IMR-90 (cell line): ENCODE results near the gene PGLYRP3. TPM values are rescaled to one million over a fixed set of nuclear protein-coding genes. Genes with fewer than 3 reads are reported as not detected.

Experiments used
- ATAC-seq: fragments of 200-7000 bp; cut with Tn5 transposase; 2 replicates; pipeline ENCODE4 v1.9.1; 2020; ENCODE audit warnings: low read depth, mild to moderate bottlenecking, moderate library complexity
- BruUV-seq: library from RNA; stranded (reverse); fragments of 400-500 nt; replicated peaks from 2 replicates; lab custom pipeline; 2021; lab: Mats Ljungman, UMichigan
- CTCF ChIA-PET: fragments of 300-600 bp; formaldehyde crosslinking; extraction: SDS; loops from one replicate; lab custom pipeline; 2021; ENCODE audit warnings: antibody characterized with exemption; lab: Yijun Ruan, JAX
- POLR2A ChIA-PET: fragments of 300-600 bp; sonication (Branson Sonifier 250); formaldehyde crosslinking; loops from one replicate; lab custom pipeline; 2022; ENCODE audit warnings: antibody characterized with exemption; ENCODE audit not compliant: unreplicated experiment; lab: Charles Lee
- DNase-seq: peaks from one replicate; pipeline ENCODE4 v3.0.0; 2013
- H2AFZ ChIP-seq: replicated peaks from 2 replicates; pipeline ENCODE3; 2013; ENCODE audit warnings: low read length, mild to moderate bottlenecking; ENCODE audit not compliant: poor library complexity
- H2AK5ac ChIP-seq: 2 replicates; pipeline ENCODE4 v1.6.1; 2013; ENCODE audit warnings: low read depth, low read length, inconsistent platforms
- H2AK9ac ChIP-seq: replicated peaks from 2 replicates; pipeline ENCODE3; 2013; ENCODE audit warnings: mild to moderate bottlenecking, low read depth, low read length, moderate library complexity; ENCODE audit not compliant: poor library complexity
- H2BK120ac ChIP-seq: 2 replicates; pipeline ENCODE4 v1.6.1; 2013; ENCODE audit warnings: low read depth, low read length, inconsistent platforms
- H2BK15ac ChIP-seq: 3 replicates; pipeline ENCODE4 v1.6.1; 2013; ENCODE audit warnings: low read depth, low read length, inconsistent platforms
- H2BK20ac ChIP-seq: 2 replicates; pipeline ENCODE4 v1.6.1; 2013; ENCODE audit warnings: low read depth, mild to moderate bottlenecking, inconsistent platforms, low read length, moderate library complexity
- H2BK5ac ChIP-seq: 2 replicates; pipeline ENCODE4 v1.6.1; 2013; ENCODE audit warnings: mild to moderate bottlenecking, low read depth, low read length, inconsistent platforms; ENCODE audit not compliant: poor library complexity, severe bottlenecking
- H3K14ac ChIP-seq: replicated peaks from 2 replicates; pipeline ENCODE4 v1.6.1; 2013; ENCODE audit warnings: low read depth, low read length, inconsistent platforms
- H3K18ac ChIP-seq: 2 replicates; pipeline ENCODE4 v1.6.1; 2013; ENCODE audit warnings: low read depth, low read length, control low read depth
- H3K23ac ChIP-seq: 2 replicates; pipeline ENCODE4 v1.6.1; 2013; ENCODE audit warnings: low read depth, low read length, inconsistent platforms
- H3K27ac ChIP-seq: 2 replicates; pipeline ENCODE4 v1.5.1; 2013; ENCODE audit warnings: mild to moderate bottlenecking, control low read depth, low read length; ENCODE audit not compliant: insufficient read depth
- H3K27me3 ChIP-seq: 2 replicates; pipeline ENCODE4 v1.6.1; 2013; ENCODE audit warnings: low read length; ENCODE audit not compliant: control insufficient read depth, insufficient read depth
- H3K36me3 ChIP-seq: 2 replicates; pipeline ENCODE4 v1.6.1; 2013; ENCODE audit warnings: low read length, mixed read lengths; ENCODE audit not compliant: control insufficient read depth, insufficient read depth
- H3K4ac ChIP-seq: 2 replicates; pipeline ENCODE4 v1.6.1; 2013; ENCODE audit warnings: low read depth, low read length, inconsistent platforms
- H3K4me1 ChIP-seq: 2 replicates; pipeline ENCODE4 v1.6.1; 2013; ENCODE audit warnings: low read length, mixed read lengths; ENCODE audit not compliant: control insufficient read depth, insufficient read depth
- H3K4me2 ChIP-seq: 2 replicates; pipeline ENCODE4 v1.6.1; 2013; ENCODE audit warnings: low read depth, mild to moderate bottlenecking, control low read depth, low read length, moderate library complexity
- H3K4me3 ChIP-seq: 2 replicates; pipeline ENCODE4 v1.5.1; 2013; ENCODE audit warnings: low read depth, mild to moderate bottlenecking, control low read depth, low read length, moderate library complexity; ENCODE audit not compliant: insufficient read depth
- H3K56ac ChIP-seq: 2 replicates; pipeline ENCODE4 v1.6.1; 2013; ENCODE audit warnings: low read length, inconsistent platforms; ENCODE audit not compliant: insufficient read depth; ENCODE audit errors: extremely low read depth
- H3K79me1 ChIP-seq, 2 experiments: 2 replicates each; pipeline ENCODE4 v1.6.1; 2013; ENCODE audit warnings: low read length in 2 of 2, inconsistent platforms in 1 of 2, low read depth in 1 of 2
- H3K9ac ChIP-seq: 2 replicates; pipeline ENCODE4 v1.6.1; 2013; ENCODE audit warnings: low read depth, low read length, control low read depth
- H3K9me1 ChIP-seq: 2 replicates; pipeline ENCODE4 v1.6.1; 2013; ENCODE audit warnings: low read length, inconsistent platforms; ENCODE audit not compliant: insufficient read depth
- H3K9me3 ChIP-seq: 2 replicates; pipeline ENCODE4 v1.6.1; 2013; ENCODE audit warnings: low read length; ENCODE audit not compliant: control insufficient read depth, insufficient read depth
- H4K20me1 ChIP-seq: 2 replicates; pipeline ENCODE4 v1.6.1; 2013; ENCODE audit warnings: low read length, inconsistent platforms; ENCODE audit not compliant: insufficient read depth
- H4K5ac ChIP-seq: 2 replicates; pipeline ENCODE4 v1.6.1; 2013; ENCODE audit warnings: mild to moderate bottlenecking, low read depth, low read length, control low read depth
- H4K8ac ChIP-seq, 2 experiments: 2 replicates each; pipeline ENCODE4 v1.6.1; 2013; ENCODE audit warnings: low read depth in 2 of 2, low read length in 2 of 2, control low read depth in 1 of 2, inconsistent platforms in 1 of 2
- H4K91ac ChIP-seq: 2 replicates; pipeline ENCODE4 v1.6.1; 2013; ENCODE audit warnings: low read depth, low read length, inconsistent platforms; ENCODE audit not compliant: insufficient read depth
- BHLHE40 ChIP-seq: fragments of 150-350 bp; IDR thresholded peaks from 2 replicates; pipeline ENCODE4 v1.6.1; 2016; ENCODE audit warnings: mild to moderate bottlenecking, low read depth, low read length
- CHD1 ChIP-seq: IDR thresholded peaks from 2 replicates; pipeline ENCODE4 v1.6.1; 2012; ENCODE audit warnings: low read depth, low read length, improper control_type of control experiment
- FOS ChIP-seq: fragments of 150-350 bp; IDR thresholded peaks from 2 replicates; pipeline ENCODE4 v1.6.1; 2016; ENCODE audit warnings: low read depth, low read length
- MXI1 ChIP-seq: IDR thresholded peaks from 2 replicates; pipeline ENCODE4 v1.6.1; 2012; ENCODE audit warnings: low read depth, mild to moderate bottlenecking, low read length, moderate library complexity, borderline replicate concordance
- NFE2L2 ChIP-seq: fragments of 150-350 bp; IDR thresholded peaks from 2 replicates; pipeline ENCODE4 v1.6.1; 2016; ENCODE audit warnings: low read depth, mild to moderate bottlenecking, low read length
- POLR2A ChIP-seq: IDR thresholded peaks from 2 replicates; pipeline ENCODE4 v1.6.1; 2012; ENCODE audit warnings: mild to moderate bottlenecking, low read depth, low read length
- RAD21 ChIP-seq: IDR thresholded peaks from 2 replicates; pipeline ENCODE4 v1.6.1; 2012; ENCODE audit warnings: low read length, improper control_type of control experiment
- RFX5 ChIP-seq: IDR thresholded peaks from 2 replicates; pipeline ENCODE4 v1.8.0; 2012; ENCODE audit warnings: low read depth, mild to moderate bottlenecking, low read length, moderate library complexity
- WGBS, 2 experiments: methylation state at CpG; one replicate each; pipeline versions ENCODE4 v1.1.5 to v1.1.7; 2013; ENCODE audit warnings: missing lambda C conversion rate in 2 of 2; ENCODE audit not compliant: insufficient read length in 1 of 2; ENCODE audit errors: extremely low coverage in 2 of 2; 5-methylcytosine and 5-hydroxymethylcytosine counted together
- dilution Hi-C: fragments of 300-500 bp; cut with HindIII; formaldehyde crosslinking; loops from one replicate; pipeline ENCODE4 v1.14.3; 2018; ENCODE audit warnings: low sequenced_read_pairs; ENCODE audit not compliant: unreplicated experiment
- in situ Hi-C: fragments of 300-500 bp; cut with MboI; formaldehyde crosslinking; loops from 3 replicates; pipeline ENCODE4 v1.14.3; 2019; ENCODE audit warnings: low sequenced_read_pairs, inconsistent platforms, mixed read lengths
- intact Hi-C: fragments of 100-400 bp; cut with micrococcal nuclease; formaldehyde crosslinking; loops from 2 replicates; pipeline ENCODE4 v1.10.0; 2022
- polyA plus RNA-seq, 3 experiments: library from polyadenylated mRNA; depleted of rRNA; stranded (reverse); fragments of >200 nt; gene quantifications; 2 replicates each; pipeline ENCODE4 v1.2.3, GENCODE V29; 2012; ENCODE audit warnings: low replicate concordance in 1 of 3
- total RNA-seq: library from RNA; depleted of rRNA; stranded (reverse); fragments of >200 nt; gene quantifications from 2 replicates; pipeline ENCODE4 v1.2.3, GENCODE V29; 2012
- TF ChIP-seq, protein P1 (sequence below): fragments of 150-350 bp; IDR thresholded peaks from 2 replicates; pipeline ENCODE4 v1.6.1; 2016; ENCODE audit warnings: low read depth, mild to moderate bottlenecking, low read length, moderate library complexity, borderline replicate concordance
- TF ChIP-seq, protein P2 (sequence below): fragments of 150-350 bp; IDR thresholded peaks from 2 replicates; pipeline ENCODE4 v1.6.1; 2017; ENCODE audit warnings: mild to moderate bottlenecking, antibody characterized with exemption, low read length, low read depth
- TF ChIP-seq, protein P3 (sequence below): conservative IDR thresholded peaks from 2 replicates; pipeline ENCODE4 v1.5.1; 2012; ENCODE audit warnings: mild to moderate bottlenecking, low read depth, low read length, improper control_type of control experiment

Gene PGLYRP3
- total and polyA plus RNA-seq, 2 of the 4 experiments (the other 2 are of a cell fraction), result not detected

DNA sequence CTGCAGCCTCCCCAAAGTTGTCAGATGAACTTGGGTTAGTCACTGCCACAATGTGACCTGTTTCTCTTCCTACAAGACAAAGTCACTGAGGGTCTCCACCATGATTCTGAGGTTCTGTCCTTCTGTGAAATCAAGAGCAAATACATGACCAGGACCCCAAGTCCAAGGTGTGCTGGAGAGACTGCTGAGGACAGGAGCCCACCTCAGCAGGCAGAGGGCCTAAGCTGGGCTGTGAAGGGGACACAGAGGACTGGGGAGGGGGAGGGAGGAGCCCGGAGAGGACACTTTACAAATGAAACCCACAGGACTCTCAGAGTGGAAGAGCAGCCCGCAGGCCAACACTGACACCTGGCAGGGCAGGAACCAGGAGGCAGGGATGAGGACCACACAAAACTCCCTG, 3.3 kb downstream of the PGLYRP3 start:
- H3K9me3 ChIP-seq, result no peaks in the 10 kb centered on the region
- no peak overlapping the region for H3K4me3 ChIP-seq
- H3K36me3 ChIP-seq, result no peaks in the 10 kb centered on the region
- no peak overlapping the region for H4K5ac ChIP-seq
- in situ Hi-C loops, result no loop called here
- intact Hi-C loops, result no loop called here
- no peak overlapping the region for H2BK15ac ChIP-seq
- H2AK9ac ChIP-seq, result no peak overlapping the region
- H4K8ac ChIP-seq, result no peak overlapping the region
- H3K56ac ChIP-seq, result no peak overlapping the region
- TF ChIP-seq FOS (no peak), RFX5 (no peak), CHD1 (no peak), POLR2A (no peak), MXI1 (no peak), BHLHE40 (no peak), RAD21 (no peak), NFE2L2 (no peak)
- TF ChIP-seq, protein P1, sequence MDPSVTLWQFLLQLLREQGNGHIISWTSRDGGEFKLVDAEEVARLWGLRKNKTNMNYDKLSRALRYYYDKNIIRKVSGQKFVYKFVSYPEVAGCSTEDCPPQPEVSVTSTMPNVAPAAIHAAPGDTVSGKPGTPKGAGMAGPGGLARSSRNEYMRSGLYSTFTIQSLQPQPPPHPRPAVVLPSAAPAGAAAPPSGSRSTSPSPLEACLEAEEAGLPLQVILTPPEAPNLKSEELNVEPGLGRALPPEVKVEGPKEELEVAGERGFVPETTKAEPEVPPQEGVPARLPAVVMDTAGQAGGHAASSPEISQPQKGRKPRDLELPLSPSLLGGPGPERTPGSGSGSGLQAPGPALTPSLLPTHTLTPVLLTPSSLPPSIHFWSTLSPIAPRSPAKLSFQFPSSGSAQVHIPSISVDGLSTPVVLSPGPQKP, result no peak
- TF ChIP-seq, protein P2, sequence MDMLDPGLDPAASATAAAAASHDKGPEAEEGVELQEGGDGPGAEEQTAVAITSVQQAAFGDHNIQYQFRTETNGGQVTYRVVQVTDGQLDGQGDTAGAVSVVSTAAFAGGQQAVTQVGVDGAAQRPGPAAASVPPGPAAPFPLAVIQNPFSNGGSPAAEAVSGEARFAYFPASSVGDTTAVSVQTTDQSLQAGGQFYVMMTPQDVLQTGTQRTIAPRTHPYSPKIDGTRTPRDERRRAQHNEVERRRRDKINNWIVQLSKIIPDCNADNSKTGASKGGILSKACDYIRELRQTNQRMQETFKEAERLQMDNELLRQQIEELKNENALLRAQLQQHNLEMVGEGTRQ, result no peak
- TF ChIP-seq, protein P3, sequence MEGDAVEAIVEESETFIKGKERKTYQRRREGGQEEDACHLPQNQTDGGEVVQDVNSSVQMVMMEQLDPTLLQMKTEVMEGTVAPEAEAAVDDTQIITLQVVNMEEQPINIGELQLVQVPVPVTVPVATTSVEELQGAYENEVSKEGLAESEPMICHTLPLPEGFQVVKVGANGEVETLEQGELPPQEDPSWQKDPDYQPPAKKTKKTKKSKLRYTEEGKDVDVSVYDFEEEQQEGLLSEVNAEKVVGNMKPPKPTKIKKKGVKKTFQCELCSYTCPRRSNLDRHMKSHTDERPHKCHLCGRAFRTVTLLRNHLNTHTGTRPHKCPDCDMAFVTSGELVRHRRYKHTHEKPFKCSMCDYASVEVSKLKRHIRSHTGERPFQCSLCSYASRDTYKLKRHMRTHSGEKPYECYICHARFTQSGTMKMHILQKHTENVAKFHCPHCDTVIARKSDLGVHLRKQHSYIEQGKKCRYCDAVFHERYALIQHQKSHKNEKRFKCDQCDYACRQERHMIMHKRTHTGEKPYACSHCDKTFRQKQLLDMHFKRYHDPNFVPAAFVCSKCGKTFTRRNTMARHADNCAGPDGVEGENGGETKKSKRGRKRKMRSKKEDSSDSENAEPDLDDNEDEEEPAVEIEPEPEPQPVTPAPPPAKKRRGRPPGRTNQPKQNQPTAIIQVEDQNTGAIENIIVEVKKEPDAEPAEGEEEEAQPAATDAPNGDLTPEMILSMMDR, result no peak
- no peaks in the 10 kb centered on the region for H3K27me3 ChIP-seq
- no peaks in the 10 kb centered on the region for H3K4me1 ChIP-seq
- dilution Hi-C loops, result no loop called here
- no peak overlapping the region for H3K23ac ChIP-seq
- no peak overlapping the region for H2BK20ac ChIP-seq
- ChIA-PET POLR2A (no interaction called here), CTCF (no interaction called here)
- H3K79me1 ChIP-seq, result no peaks in the 10 kb centered on the region
- H4K91ac ChIP-seq, result no peak overlapping the region
- H3K9ac ChIP-seq, result no peak overlapping the region
- H3K4me2 ChIP-seq, result no peak overlapping the region
- no peak overlapping the region for H2BK5ac ChIP-seq
- no CpG with 5 or more reads among the region's 2 CpGs for WGBS, 2 experiments
- H2BK120ac ChIP-seq, result no peak overlapping the region
- no peak overlapping the region for H3K18ac ChIP-seq
- ATAC-seq (no peak), DNase-seq (no peak)
- no peak overlapping the region for H3K14ac ChIP-seq
- no peak overlapping the region for H3K27ac ChIP-seq
- H4K20me1 ChIP-seq, result no peaks in the 10 kb centered on the region
- H3K4ac ChIP-seq, result no peak overlapping the region
- H2AK5ac ChIP-seq, result no peak overlapping the region
- no peaks in the 10 kb centered on the region for H3K9me1 ChIP-seq
- peak overlapping the region; percentile 5 for H2AFZ ChIP-seq
- no TSS peak for BruUV-seq
